SHP77 treated with DMSO at 0.1 percent for 48 hours (cell line): ENCODE data around the gene FAHD2A.
"Not testable (repeated sequence)": the region's sequence is repeated elsewhere in the genome, so short reads cannot be mapped to it uniquely, and the experiment has no call there.

ENCODE experiments used
- DNase-seq: peaks from one replicate; lab custom pipeline; 2025; lab: John Stamatoyannopoulos, UW

FAHD2A gene

DNA sequence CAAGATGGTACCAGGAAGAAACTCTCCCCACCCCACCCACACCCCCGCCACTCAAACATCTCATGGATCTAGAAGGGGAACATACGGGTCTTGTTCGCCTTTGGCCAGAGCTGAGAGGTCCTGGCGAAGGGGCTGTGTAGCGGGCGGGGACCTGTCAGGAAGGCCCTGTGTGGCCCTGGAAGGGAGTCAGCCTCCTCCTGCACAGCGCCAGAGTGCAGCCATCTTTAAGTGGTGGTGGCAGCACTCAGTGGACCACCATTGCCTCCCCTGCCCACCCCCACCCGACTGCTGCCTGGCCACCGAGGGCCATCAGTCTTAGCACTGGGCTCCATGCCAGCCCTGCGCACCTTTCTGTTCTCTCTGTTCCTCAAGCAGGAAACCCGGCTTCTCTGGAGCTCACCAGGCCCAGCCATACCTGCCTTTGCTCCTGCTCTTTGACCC lies 11.6 kb upstream of the FAHD2A start:
- no peak for DNase-seq

GRCh38 chr2:95391641-95392310 lies 10.7 kb upstream of the FAHD2A start:
- no peak for DNase-seq

DNA sequence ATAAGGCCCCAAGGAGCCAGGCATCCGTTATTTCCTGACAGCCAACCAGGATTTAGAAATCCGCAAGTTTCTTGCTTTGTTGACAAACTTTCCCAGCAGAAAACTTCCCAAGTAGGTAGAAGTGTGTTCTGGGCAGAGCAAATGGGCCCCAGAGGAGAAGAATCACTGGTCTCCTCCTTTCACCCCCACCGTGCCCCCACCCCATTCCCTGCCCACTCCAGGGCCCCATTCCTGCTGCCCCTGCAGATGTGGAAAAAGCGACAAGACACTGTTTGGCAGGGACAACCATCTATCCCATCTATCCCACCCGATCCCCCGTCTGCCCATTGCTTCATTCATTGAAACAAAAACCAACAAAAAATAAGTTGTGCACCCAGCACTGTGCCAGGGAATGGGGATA lies 10.2 kb upstream of the FAHD2A start:
- DNase-seq, result no peak

DNA sequence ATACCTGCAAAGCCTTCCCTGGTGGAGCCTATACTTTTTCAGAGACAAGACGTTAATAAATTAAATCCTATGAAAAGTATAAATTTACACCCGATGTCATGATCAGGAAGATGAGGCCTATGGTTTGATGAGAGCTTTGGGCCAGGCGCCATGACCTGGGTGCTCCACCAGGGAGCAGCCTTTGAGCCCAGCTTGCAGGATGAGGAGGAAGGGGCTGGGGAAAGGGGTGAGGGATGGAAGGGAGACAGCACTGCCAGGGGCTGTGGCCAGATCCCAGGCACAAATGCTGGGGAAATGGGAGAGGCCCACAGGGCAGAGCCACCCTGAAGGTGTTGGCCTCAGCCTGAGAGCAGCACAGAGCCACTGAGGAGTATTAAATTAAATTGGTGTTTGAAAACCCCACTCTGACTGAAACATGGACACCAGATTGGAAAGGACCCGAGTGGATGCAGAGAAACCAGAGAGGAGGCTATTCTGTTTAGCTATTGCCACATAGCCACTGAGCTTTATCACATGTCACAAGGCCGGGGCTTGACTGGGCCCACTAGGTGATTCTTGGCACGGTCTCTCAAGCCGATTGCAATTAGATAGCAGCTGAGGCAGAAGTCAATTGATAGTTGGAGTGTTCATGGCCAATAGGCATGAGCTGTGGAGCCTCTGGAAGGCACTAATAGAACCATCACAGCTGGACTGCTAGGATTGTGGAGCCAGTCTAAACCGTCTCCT lies 9.6 kb upstream of the FAHD2A start:
- no peak for DNase-seq

DNA sequence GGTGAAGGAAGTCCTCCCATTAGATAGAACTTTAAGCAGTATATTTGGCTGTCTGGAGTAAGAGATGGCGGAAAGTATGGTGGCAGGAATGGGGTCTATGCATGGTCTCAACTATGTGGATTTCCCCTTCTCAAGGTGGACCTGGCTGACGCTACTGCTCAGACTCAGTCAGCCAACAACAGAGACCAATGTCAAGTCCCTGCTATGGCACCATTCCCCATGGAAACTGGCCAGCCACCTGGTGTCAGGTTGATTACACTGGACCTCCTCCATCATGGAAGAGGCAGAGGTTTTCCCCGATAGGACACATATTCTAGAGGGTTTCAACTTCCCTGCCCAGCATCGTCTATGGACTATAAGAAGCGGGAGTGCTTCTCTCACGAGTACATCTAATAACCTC lies 8.6 kb upstream of the FAHD2A start:
- DNase-seq, result no peak

DNA sequence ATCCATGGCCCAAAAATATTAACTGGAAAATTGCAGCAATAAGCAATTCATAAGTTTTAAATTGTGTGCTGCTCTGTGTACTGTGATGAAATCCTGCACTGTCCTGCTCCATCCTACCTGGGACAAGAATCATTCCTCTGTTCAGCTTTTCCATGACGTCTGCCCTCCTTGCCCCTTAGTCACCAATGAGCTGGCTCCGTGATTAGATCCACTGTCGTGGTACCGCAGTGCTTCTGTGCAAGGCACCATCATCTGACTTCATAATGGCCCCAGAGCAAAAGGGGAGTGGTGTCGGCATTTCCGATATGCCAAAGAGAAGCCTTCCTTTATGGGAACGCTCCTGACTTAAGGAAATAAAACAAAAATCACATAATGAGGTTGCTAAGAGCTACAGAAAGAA lies 3.4 kb upstream of the FAHD2A start:
- no peak for DNase-seq

GRCh38 chr2:95401480-95401879 lies 1.0 kb upstream of the FAHD2A start:
- no peak for DNase-seq

DNA sequence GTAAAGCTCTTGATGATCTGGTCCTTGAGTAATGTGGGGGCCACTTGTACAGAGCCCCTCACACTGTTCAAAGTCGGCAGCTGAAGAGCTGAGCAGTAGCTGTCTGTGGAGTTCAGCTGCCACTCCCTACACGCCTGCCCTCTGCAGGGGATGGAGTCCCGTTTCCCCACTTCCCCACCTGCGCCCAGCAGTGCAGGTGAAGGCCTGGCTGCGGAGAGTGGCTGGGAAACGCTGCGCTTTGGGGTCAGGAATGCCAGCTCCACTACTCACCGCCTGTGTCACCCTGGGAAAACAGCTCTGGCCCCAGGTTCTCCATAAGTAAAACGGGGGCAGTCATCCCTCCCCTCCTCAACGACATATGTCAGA lies 521 bp upstream of the FAHD2A start:
- DNase-seq, result peak; percentile 14

GRCh38 chr2:95403204-95403721 lies 755 bp downstream of the FAHD2A start:
- DNase-seq, result peak; percentile 3

- not testable (repeated sequence) for DNase-seq
Observed at GRCh38 chr2:95403824-95404223, 1.3 kb downstream of the FAHD2A start.

DNA sequence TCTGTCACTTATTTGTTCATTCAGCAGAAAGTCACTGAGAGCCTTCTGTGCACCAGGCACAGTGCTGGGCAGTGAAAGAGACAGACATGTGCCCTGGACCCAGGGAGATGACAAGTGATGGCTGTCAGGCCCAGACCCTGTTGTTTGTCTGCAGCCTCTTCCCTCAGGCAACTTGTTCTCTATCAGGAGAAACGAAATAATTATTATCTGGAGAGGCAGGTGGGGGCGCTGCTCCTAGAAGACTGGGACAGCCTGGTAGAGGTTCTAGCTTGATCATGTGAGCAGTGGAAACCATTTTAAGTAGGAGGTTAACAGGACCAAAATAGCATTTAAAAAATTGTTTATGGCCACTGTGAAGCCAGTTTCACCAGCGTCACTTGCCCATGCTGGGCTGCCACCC lies 2.2 kb downstream of the FAHD2A start:
- DNase-seq, result not testable (repeated sequence)

GRCh38 chr2:95411239-95411638 lies 8.7 kb downstream of the FAHD2A start:
- DNase-seq, result not testable (repeated sequence)

DNA sequence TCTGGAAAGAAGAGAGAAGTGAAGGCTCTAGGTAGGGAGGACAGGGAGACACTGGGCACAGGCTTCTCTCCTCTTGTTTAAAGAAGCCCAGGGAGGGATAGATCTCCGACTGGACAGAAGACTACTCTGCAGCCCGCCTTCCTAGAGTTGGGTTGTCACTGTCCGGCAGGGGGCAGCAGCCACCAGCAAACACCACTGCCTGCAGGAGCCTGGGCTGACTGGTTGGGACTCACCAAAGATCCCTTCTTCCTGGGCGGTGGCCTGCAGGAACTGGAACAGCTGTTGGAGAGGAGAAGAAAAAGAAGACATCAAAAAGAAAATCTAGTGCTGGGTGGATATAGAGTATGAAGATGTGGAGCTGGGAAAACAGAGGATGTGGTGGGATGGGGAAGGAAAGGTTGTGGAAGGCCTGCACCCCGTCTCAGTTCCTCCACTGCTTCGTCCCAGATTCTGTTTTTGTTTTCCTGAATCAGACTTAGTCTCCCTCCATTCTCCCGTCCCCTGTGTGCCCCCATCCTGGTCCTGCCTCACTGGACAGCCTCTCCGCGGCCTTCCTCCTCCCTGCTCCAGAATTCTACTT lies 11.6 kb downstream of the FAHD2A start:
- DNase-seq, result peak; percentile 9

GRCh38 chr2:95415138-95415537 lies 12.6 kb downstream of the FAHD2A start:
- DNase-seq, result not testable (repeated sequence)

DNA sequence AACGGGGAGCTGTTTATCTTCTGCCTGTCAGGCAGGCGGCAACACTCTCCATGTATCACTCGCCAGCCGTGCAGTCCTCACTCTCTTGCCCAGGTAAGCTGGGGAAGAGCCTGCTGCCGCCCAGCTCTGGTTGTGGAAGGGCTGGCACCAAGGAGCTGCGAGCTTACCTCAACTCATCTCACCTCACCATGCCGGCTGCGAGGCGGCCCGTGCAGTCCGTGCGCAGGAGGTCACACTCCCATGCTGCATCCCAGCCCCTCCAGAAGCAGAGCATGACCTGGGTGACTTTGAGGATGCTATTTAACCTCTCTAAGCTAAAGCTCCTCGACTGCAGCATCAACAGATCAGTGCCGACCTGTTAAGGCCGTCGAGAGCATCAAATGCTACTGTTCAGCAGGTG lies 13.1 kb downstream of the FAHD2A start:
- DNase-seq, result not testable (repeated sequence)

GRCh38 chr2:95427196-95427867 lies 24.8 kb downstream of the FAHD2A start:
- DNase-seq, result not testable (repeated sequence)

DNA sequence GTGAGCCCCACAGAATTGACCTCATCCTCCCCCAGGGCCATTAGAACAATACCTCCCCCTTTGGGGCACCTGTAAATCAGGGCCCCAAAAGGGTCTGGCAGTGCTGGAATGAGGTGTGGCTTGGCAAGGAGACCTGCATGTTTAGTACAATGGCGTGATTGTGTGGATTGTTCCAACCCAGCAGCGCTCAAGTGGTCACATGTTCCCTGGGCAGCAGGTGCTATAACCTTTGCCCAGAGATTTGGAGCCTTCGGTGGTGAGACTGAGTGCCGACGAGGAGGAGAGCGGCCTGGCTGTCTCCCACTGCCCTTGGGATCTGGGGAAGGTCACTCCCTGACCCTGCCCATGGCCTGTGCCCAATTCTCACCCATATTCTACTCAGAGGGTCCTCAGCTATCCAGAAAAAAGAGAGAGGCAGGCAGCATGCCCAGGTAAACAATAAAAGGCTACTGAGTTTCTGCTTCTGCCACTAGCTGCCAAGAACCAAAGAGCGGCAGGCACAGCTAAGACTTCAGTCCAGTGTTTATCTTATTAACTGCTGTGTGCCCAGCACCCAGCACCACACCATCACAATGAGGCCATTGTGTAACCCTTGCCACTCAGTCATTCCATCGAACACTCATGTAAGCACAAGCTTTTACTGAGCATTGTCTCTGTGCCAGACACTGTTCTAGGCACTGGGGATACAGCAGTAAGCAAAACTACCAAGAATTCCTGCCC lies 27.4 kb downstream of the FAHD2A start:
- not testable (repeated sequence) for DNase-seq

DNA sequence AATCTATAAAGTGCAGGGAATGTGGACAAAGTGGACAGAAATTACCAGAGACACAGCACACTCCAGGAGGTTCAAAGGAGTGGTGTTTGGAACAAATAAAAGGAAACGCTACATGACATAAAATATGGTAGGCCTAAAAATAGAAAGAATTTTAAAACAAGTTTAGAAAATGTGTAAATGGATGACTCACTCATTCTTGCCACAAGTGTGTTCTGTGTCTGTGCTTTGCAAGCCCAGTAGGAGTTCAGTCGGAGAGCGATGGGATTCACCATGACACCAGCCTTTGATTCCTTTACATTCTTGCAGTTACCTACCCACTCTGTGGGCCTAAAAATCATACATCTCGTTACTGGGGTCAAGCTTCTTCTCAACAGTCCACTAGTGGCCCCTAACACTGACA lies 30.9 kb downstream of the FAHD2A start:
- DNase-seq, result not testable (repeated sequence)

DNA sequence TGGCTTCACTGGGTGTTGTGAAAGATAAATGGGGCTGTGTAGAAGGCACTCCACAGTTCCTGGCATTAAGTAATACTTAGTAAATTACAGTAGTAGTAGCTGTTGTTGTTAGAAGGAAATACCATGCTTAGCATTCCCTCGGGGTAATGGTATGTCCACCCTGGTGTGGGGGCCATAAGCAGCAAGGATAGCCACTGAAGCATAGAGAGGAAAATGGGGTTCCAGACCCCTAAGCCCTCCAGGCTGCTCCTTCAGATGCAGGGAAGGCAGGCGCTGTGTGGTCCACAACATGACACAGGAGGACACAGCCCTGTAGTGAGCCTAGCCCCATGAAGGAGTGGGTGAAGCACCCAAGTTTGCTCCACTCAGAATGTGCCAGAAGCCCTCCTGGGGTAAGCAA lies 31.5 kb downstream of the FAHD2A start:
- not testable (repeated sequence) for DNase-seq

GRCh38 chr2:95434507-95435076 lies 32.1 kb downstream of the FAHD2A start:
- DNase-seq, result not testable (repeated sequence)

DNA sequence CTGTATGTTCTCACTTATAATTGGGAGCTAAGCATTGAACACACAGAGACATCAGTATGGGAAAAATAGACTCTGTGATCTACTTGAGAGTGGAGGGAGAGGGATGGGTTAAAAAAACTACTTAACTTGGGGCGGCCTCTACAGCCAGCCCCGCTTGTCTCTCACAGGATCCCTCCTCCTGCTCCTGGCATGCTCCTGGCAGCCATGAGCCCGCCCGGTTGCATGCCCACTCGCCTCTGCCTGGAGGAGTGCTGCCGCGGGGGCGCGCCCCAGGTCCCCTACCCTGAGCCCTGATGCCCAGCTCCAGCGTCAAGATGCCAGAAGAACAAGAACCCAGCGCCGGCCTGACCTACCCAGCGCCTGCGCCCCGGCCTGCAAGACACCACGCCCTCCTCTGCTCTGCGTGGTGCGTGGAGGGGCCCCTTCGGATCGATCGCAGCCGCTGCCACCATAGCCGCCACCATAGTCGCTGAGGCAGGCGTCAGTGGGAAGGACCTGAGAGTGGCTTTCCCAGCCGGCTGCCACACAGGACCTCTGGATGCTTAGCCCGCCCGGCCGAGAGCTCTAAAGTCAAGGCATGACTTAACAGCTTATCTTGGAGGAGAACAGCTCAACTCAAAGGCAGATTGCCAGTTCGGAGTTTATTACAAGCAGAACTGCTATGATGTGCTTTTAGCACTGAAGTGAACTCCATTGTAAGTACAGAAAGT lies 32.8 kb downstream of the FAHD2A start:
- not testable (repeated sequence) for DNase-seq
